Gastrocnemius medialis (tissue), 4 donors: Measurements from ENCODE around the gene GPR152. TPM values are rescaled to one million over a fixed set of nuclear protein-coding genes. Genes with fewer than 3 reads are reported as not detected.
"Not testable (repeated sequence)": the region's sequence is repeated elsewhere in the genome, so short reads cannot be mapped to it uniquely, and the experiment has no call there.

Experiments used
- ATAC-seq, 2 donors: fragments of 150-250 bp; one replicate each; pipeline ENCODE4 v1.9.1; 2016
- DNase-seq, 2 donors: peaks; one replicate each; pipeline ENCODE4 v3.0.0-alpha.2; 2019
- H3K27ac ChIP-seq, 4 donors: fragments of 200-600 bp; sonication (generic); 1 replicate in 1 of 4; 2 replicates in 3 of 4; pipeline ENCODE4 v1.5.1; 2016 to 2018; ENCODE audit warnings: mild to moderate bottlenecking in 2 of 4, moderate library complexity in 1 of 4
- H3K27me3 ChIP-seq, 3 donors: fragments of 200-600 bp; sonication (generic) in 2 of 3; 1 replicate in 1 of 3; 2 replicates in 2 of 3; pipeline versions ENCODE4 v1.5.1 to v1.6.0; 2016 to 2019; ENCODE audit warnings: mild to moderate bottlenecking in 1 of 3, moderate library complexity in 1 of 3
- H3K36me3 ChIP-seq, 2 donors: fragments of 200-600 bp; sonication (generic) in 1 of 2; one replicate each; pipeline ENCODE4 v1.5.1; 2017 to 2018
- H3K4me1 ChIP-seq, 2 donors: fragments of 200-600 bp; sonication (generic) in 1 of 2; one replicate each; pipeline ENCODE4 v1.5.1; 2016 to 2017; ENCODE audit warnings: mild to moderate bottlenecking in 2 of 2
- H3K4me3 ChIP-seq, 4 donors: fragments of 200-600 bp; sonication (generic) in 3 of 4; 1 replicate in 1 of 4; 2 replicates in 3 of 4; pipeline ENCODE4 v1.5.1; 2016 to 2019; ENCODE audit warnings: mild to moderate bottlenecking in 2 of 4
- H3K9me3 ChIP-seq, 3 donors: fragments of 200-600 bp; sonication (generic) in 2 of 3; 1 replicate in 1 of 3; 2 replicates in 2 of 3; pipeline ENCODE4 v1.5.1; 2016 to 2019
- POLR2A ChIP-seq, 2 donors: fragments of 450-650 bp; IDR thresholded peaks; one replicate each; pipeline ENCODE4 v1.6.1; 2017; ENCODE audit warnings: antibody characterized with exemption in 2 of 2, mild to moderate bottlenecking in 2 of 2, moderate library complexity in 2 of 2
- in situ Hi-C, 4 donors: fragments of 200-750 bp; cut with MboI; loops; one replicate each; pipeline versions ENCODE4 v1.15.0 to v1.8.0; 2017; ENCODE audit warnings: low sequenced_read_pairs in 4 of 4
- intact Hi-C: fragments of 100-400 bp; cut with DNase I; formaldehyde crosslinking; loops from one replicate; pipeline ENCODE4 v1.15.1; 2023; ENCODE audit warnings: low total_unique reads
- total RNA-seq, 4 donors: library from RNA; depleted of rRNA; stranded (reverse); fragments of >200 nt; gene quantifications; one replicate each; pipeline versions ENCODE4 v1.1.0 to v1.2.3, GENCODE V29; 2016
- TF ChIP-seq, protein P1 (sequence below), 5 experiments: fragments of 450-650 bp in 3 of 5; fragments of 200-600 bp in 2 of 5; sonication (generic) in 2 of 5; IDR thresholded peaks in 4 of 5; conservative IDR thresholded peaks in 1 of 5; 1 replicate in 4 of 5; 2 replicates in 1 of 5; pipeline ENCODE4 v1.5.1; 2016 to 2019; ENCODE audit warnings: antibody characterized with exemption in 5 of 5, mild to moderate bottlenecking in 3 of 5, moderate library complexity in 3 of 5

The GPR152 gene
- total RNA-seq, 4 donors from 2014 or later = not detected

DNA sequence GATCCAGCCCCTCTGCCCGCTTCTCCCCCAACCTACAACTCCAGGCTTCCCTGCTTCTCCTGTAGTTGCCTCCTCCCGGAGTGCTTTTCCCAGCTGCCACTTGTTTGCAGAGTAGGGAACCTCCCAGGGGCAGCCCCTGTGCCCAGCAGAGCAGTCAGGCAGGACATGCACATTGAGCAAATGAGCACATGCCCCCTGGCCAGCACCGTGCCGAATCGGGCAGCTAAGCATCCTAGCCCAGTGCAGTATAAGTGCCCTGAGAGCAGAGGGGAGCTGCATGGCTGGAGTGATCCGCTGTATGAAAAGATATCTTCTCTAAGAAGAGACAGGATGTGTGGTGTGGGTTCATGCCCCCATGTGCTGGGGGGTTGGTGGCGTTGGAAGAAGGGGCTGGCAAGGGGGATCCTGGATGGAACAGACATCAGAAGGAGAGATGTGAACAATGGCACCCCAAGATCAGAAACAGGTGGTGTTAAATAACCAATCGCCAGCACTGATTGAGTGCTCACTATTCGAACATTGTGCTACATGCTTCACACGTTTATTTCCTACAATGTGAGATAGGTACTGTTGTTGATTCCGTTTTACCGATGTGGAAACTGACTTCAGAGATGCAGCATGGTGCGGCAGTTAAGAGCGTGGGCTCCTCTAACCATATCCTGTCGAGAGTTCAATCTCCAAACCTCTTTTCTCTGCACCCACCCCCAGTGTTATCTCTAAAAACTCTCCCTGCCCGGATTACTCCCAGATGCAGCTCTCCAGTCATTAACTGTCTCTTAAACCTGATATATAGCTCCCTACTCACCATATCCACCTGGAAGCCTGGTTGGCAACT, 31.5 kb upstream of the GPR152 start:
- H3K27me3 ChIP-seq = no peaks in the 10 kb centered on the region
- peaks cover 0 to 13% of the 10 kb centered on the region in 2 donors for H3K36me3 ChIP-seq
- TF ChIP-seq POLR2A (IDR thresholded peaks at IDR 0.05) = no peak
- TF ChIP-seq, protein P1, sequence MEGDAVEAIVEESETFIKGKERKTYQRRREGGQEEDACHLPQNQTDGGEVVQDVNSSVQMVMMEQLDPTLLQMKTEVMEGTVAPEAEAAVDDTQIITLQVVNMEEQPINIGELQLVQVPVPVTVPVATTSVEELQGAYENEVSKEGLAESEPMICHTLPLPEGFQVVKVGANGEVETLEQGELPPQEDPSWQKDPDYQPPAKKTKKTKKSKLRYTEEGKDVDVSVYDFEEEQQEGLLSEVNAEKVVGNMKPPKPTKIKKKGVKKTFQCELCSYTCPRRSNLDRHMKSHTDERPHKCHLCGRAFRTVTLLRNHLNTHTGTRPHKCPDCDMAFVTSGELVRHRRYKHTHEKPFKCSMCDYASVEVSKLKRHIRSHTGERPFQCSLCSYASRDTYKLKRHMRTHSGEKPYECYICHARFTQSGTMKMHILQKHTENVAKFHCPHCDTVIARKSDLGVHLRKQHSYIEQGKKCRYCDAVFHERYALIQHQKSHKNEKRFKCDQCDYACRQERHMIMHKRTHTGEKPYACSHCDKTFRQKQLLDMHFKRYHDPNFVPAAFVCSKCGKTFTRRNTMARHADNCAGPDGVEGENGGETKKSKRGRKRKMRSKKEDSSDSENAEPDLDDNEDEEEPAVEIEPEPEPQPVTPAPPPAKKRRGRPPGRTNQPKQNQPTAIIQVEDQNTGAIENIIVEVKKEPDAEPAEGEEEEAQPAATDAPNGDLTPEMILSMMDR (IDR thresholded peaks at IDR 0.05 in 4 of 5, conservative IDR thresholded peaks at IDR 0.05 in 1 of 5) = no peak
- in situ Hi-C loops = no loop called here
- H3K27ac ChIP-seq = peak overlapping the region in 1 of 4 donors; percentile 90
- ATAC-seq = no peak
- H3K4me1 ChIP-seq = peaks cover 9 to 14% of the 10 kb centered on the region in 2 donors
- no peak for DNase-seq
- H3K9me3 ChIP-seq = no peaks in the 10 kb centered on the region
- H3K4me3 ChIP-seq = peak overlapping the region; percentile 64 to 70 (median 66)
- intact Hi-C loops = loop anchor here (1.0 to 2.0 kb wide), 2 partner anchors 23 to 83 kb away; partner anchors contain the start of gene PPP1CA

DNA sequence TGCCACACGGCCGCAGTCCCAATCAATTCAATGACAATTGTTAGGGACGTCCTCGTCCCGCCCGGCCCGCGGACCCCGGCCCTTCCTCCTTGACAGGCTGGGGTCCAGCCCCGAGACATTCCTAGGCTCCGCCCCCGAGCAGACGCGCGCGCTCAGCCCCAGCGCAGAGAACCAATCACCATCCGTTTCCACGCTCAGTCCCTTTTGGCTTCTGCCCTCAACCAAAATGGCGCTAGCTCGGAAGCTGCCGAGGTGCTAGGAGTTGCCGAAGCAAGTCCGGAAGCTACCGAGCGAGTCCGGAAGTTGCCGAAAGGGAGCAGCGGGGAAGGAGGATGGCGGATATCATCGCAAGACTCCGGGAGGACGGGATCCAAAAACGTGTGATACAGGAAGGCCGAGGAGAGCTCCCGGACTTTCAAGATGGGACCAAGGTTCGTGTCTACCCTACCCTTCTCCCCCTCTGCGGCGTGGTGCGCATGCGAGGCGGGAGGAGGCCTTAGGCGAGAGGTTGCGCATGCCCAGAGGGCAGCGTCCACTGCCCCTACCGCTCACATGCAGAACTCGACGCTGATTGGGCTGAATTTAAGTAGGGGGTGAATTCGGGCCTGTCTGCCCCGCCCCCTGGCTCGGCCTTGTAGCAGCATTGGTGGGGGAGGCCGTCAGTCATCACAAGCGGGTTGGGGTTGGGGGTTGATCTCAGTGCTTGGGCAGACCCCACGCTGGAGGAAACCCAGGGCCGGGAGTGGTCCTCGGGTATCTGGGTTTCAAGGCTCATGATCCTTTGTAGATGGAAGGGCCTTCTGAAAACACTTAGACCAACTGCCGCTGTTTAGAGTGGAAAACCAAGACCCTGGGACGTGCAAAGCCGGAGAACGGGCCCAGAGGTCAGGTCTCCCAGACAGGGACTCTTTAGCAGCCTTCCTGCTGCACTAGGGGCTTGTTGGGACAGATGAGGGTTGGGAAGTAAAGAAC, 30.6 kb upstream of the GPR152 start, which contains the start of gene AIP:
Gene AIP, plus strand, starts transcription at position 200 of the 972 bp plus-strand sequence. Its CDS starts 133 bp downstream, at position 333.
- in situ Hi-C loops = no loop called here
- Histone ChIP-seq H3K4me3 (peak within 1 kb of the TSS; percentile 64 to 70 (median 66)), H3K27ac (peak within 1 kb of the TSS; percentile 83 to 90 (median 86)), H3K4me1 (peaks cover 9 to 14% of the 10 kb centered on the region in 2 donors), H3K9me3 (no peaks in the 10 kb centered on the region), H3K36me3 (peaks cover 0 to 12% of the 10 kb centered on the region in 2 donors), H3K27me3 (no peaks in the 10 kb centered on the region)
- TF ChIP-seq, protein P1 (IDR thresholded peaks at IDR 0.05 in 4 of 5, conservative IDR thresholded peaks at IDR 0.05 in 1 of 5) = peak in 2 of 5 experiments; percentile 24 to 25
- peak; percentile 24 to 53 for TF ChIP-seq POLR2A (IDR thresholded peaks at IDR 0.05)
- intact Hi-C loops = loop anchor here (1.0 to 2.0 kb wide), 2 partner anchors 24 to 82 kb away; partner anchors contain the start of gene PPP1CA
- peak; percentile 100 for ATAC-seq
- DNase-seq = peak; percentile 96 to 98

DNA sequence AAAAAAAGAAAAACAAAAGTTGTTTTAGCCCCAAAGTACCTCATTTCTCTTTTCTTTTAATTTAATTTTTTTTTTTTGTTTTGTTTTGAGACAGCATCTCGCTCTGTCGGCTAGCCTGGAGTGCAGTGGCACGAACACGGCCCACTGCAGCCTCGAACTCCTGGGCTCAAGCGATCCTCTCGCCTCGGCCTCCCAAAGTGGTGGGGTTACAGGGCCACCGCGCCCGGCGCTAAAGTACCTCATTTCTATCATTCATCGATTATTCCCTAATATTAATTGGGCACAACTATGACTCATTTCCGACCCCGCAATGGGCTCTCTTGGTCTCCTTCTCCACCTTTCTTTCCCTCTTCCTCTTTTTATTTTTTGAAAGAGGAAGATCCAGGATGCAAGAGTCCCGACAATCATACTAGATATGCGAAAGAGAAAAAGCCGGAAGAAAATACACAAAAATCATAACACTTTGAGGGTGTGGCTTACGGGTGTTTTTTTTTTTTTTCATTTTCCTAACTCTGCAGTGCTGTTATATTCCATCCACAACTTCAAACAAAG, 29.8 kb upstream of the GPR152 start:
- Histone ChIP-seq H3K27me3 (no peaks in the 10 kb centered on the region), H3K4me1 (peaks cover 9 to 14% of the 10 kb centered on the region in 2 donors), H3K9me3 (no peaks in the 10 kb centered on the region), H3K27ac (peak overlapping the region; percentile 83 to 90 (median 86)), H3K36me3 (peaks cover 0 to 5% of the 10 kb centered on the region in 2 donors), H3K4me3 (peak overlapping the region; percentile 64 to 70 (median 66))
- no peak for TF ChIP-seq POLR2A (IDR thresholded peaks at IDR 0.05)
- TF ChIP-seq, protein P1 (IDR thresholded peaks at IDR 0.05 in 4 of 5, conservative IDR thresholded peaks at IDR 0.05 in 1 of 5) = no peak
- in situ Hi-C loops = no loop called here
- ATAC-seq = peak; percentile 25 to 35
- intact Hi-C loops = loop anchor here (2.0 kb wide), 1 partner anchor 24 kb away; no protein-coding TSS in a partner anchor
- DNase-seq = no peak

DNA sequence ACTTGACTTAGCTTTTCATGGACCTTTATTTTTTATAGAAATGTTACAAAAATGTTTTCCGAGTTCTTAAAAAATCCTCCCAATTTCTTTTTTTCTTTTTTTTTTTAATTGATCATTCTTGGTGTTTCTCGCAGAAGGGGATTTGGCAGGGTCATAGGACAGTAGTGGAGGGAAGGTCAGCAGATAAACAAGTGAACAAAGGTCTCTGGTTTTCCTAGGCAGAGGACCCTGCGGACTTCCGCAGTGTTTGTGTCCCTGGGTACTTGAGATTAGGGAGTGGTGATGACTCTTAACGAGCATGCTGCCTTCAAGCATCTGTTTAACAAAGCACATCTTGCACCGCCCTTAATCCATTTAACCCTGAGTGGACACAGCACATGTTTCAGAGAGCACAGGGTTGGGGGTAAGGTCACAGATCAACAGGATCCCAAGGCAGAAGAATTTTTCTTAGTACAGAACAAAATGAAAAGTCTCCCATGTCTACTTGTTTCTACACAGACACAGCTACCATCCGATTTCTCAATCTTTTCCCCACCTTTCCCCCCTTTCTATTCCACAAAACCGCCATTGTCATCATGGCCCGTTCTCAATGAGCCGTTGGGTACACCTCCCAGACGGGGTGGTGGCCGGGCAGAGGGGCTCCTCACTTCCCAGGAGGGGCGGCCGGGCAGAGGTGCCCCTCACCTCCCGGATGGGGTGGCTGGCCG, 25.0 kb upstream of the GPR152 start:
- H3K4me1 ChIP-seq, DNase-seq, intact Hi-C loops, H3K27ac ChIP-seq, H3K9me3 ChIP-seq, ATAC-seq, H3K4me3 ChIP-seq, H3K36me3 ChIP-seq, H3K27me3 ChIP-seq: not testable (repeated sequence)
- in situ Hi-C loops = loop anchor here in 2 of 4 donors (10.0 kb wide), 1 partner anchor 83 kb away; the partner anchor contains the start of gene RAD9A (in 2 of the 2)

DNA sequence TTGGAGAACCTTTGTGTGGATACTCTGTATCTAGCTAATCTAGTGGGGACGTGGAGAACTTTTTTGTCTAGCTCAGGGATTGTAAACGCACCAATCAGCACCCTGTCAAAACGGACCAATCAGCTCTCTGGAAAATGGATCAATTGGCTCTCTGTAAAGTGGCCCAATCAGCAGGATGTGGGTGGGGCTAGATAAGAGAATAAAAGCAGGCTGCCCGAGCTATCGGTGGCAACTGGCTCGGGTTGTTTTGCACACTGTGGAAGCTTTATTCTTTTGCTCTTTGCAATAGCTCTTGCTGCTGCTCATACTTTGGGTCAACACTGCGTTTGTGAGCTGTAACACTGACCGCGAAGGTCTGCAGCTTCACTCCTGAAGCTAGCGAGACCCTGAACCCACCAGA, 24.2 kb upstream of the GPR152 start:
- H3K4me3 ChIP-seq, H3K27me3 ChIP-seq, ATAC-seq, H3K27ac ChIP-seq, intact Hi-C loops, H3K4me1 ChIP-seq, DNase-seq, H3K36me3 ChIP-seq, H3K9me3 ChIP-seq: not testable (repeated sequence)
- in situ Hi-C loops = loop anchor here in 2 of 4 donors (10.0 kb wide), 1 partner anchor 82 kb away; the partner anchor contains the start of gene RAD9A (in 2 of the 2)
